WTC11 (cell line): ENCODE data around the gene NOS3. TPM values are rescaled to one million over a fixed set of nuclear protein-coding genes. Genes with fewer than 3 reads are reported as not detected.

Source experiments
- ATAC-seq: fragments of 200-7000 bp; cut with Tn5 transposase; 2 replicates; pipeline ENCODE4 v1.10.0; 2021; ENCODE audit warnings: mild to moderate bottlenecking, moderate library complexity
- CTCF ChIA-PET: fragments of 300-600 bp; sonication (Branson Sonifier 250); formaldehyde crosslinking; loops from one replicate; lab custom pipeline; 2021; ENCODE audit warnings: antibody characterized with exemption; lab: Charles Lee
- POLR2A ChIA-PET: fragments of 350-600 bp; sonication (Branson Sonifier 250); formaldehyde crosslinking; loops from one replicate; lab custom pipeline; 2021; ENCODE audit warnings: antibody characterized with exemption; lab: Charles Lee
- DNase-seq: peaks from one replicate; pipeline ENCODE4 v3.0.0; 2021; ENCODE audit warnings: low spot score
- H3K27ac Mint-ChIP-seq: 2 replicates; pipeline ENCODE4 v1.8.0; 2021; ENCODE audit warnings: mixed read lengths
- H3K27me3 Mint-ChIP-seq: 2 replicates; pipeline ENCODE4 v1.8.0; 2021; ENCODE audit warnings: low read depth, mild to moderate bottlenecking, moderate library complexity, mixed read lengths
- H3K36me3 Mint-ChIP-seq: 2 replicates; pipeline ENCODE4 v1.8.0; 2021; ENCODE audit warnings: mixed read lengths
- H3K4me1 Mint-ChIP-seq: 2 replicates; pipeline ENCODE4 v1.8.0; 2022; ENCODE audit warnings: mixed read lengths
- H3K4me3 Mint-ChIP-seq: 2 replicates; pipeline ENCODE4 v1.8.0; 2021; ENCODE audit warnings: mild to moderate bottlenecking, moderate library complexity, mixed read lengths
- H3K9me3 Mint-ChIP-seq: 2 replicates; pipeline ENCODE4 v1.8.0; 2021; ENCODE audit warnings: mixed read lengths
- ARID4B ChIP-seq: sonication (generic); formaldehyde crosslinking; IDR thresholded peaks from 2 replicates; pipeline ENCODE4 v1.8.0; 2023; ENCODE audit warnings: missing genetic modification reagents, mild to moderate bottlenecking, borderline replicate concordance
- ATF3 ChIP-seq: sonication (generic); formaldehyde crosslinking; conservative IDR thresholded peaks from 2 replicates; pipeline ENCODE4 v1.8.1; 2022; ENCODE audit warnings: mild to moderate bottlenecking, missing genetic modification reagents
- CBFB ChIP-seq: sonication (generic); formaldehyde crosslinking; IDR thresholded peaks from 2 replicates; pipeline ENCODE4 v1.8.1; 2022; ENCODE audit warnings: mild to moderate bottlenecking, low read depth, missing genetic modification reagents
- CTCF ChIP-seq: fragments of 200-600 bp; IDR thresholded peaks from 2 replicates; pipeline ENCODE4 v1.8.0; 2022; ENCODE audit warnings: antibody characterized with exemption
- E2F1 ChIP-seq: sonication (generic); formaldehyde crosslinking; IDR thresholded peaks from 2 replicates; pipeline ENCODE4 v1.8.0; 2022; ENCODE audit warnings: mild to moderate bottlenecking, missing genetic modification reagents
- FOXP1 ChIP-seq: sonication (generic); formaldehyde crosslinking; IDR thresholded peaks from 2 replicates; pipeline ENCODE4 v1.8.0; 2022; ENCODE audit warnings: missing genetic modification reagents, mild to moderate bottlenecking, moderate library complexity, borderline replicate concordance
- OVOL2 ChIP-seq: fragments of 250-450 bp; sonication (Bioruptor Pico); IDR thresholded peaks from 2 replicates; pipeline ENCODE4 v1.9.0; 2021; ENCODE audit warnings: mild to moderate bottlenecking, borderline replicate concordance
- PRDM15 ChIP-seq: sonication (generic); formaldehyde crosslinking; IDR thresholded peaks from 2 replicates; pipeline ENCODE4 v1.8.0; 2022; ENCODE audit warnings: missing genetic modification reagents
- STAT6 ChIP-seq: sonication (generic); formaldehyde crosslinking; conservative IDR thresholded peaks from 2 replicates; pipeline ENCODE4 v1.8.1; 2023; ENCODE audit warnings: mild to moderate bottlenecking, low read depth, missing genetic modification reagents, moderate library complexity
- TCF7 ChIP-seq: sonication (generic); formaldehyde crosslinking; IDR thresholded peaks from 2 replicates; pipeline ENCODE4 v1.8.0; 2022; ENCODE audit warnings: mild to moderate bottlenecking, low read depth, missing genetic modification reagents, moderate library complexity
- ZNF219 ChIP-seq: sonication (generic); formaldehyde crosslinking; IDR thresholded peaks from 2 replicates; pipeline ENCODE4 v1.8.0; 2023; ENCODE audit warnings: missing genetic modification reagents, mild to moderate bottlenecking, borderline replicate concordance
- ZNF532 ChIP-seq: fragments of 250-450 bp; sonication (Bioruptor Pico); IDR thresholded peaks from 2 replicates; pipeline ENCODE4 v1.9.0; 2021; ENCODE audit warnings: mild to moderate bottlenecking, borderline replicate concordance
- total RNA-seq: library from RNA; stranded (reverse); gene quantifications from 3 replicates; pipeline ENCODE4 v1.2.3, GENCODE V29; 2021

NOS3 gene
- total RNA-seq, 1 experiment from 2014 or later: 6.6 TPM

- no peak for TF ChIP-seq ZNF532 (CRISPR knock-in tag)
These were observed 57.4 kb downstream of the NOS3 start, which contains the start of gene ASIC3 (continued) for GRCh38 chr7:151047976-151048815.

GRCh38 chr7:151048911-151049463 is 58.2 kb downstream of the NOS3 start:
- Mint-ChIP-seq H3K4me1 (0 out of 2 replicates have a peak, but pooled peaks cover 2% of the 10 kb centered on the region), H3K36me3 (no peaks in the 10 kb centered on the region), H3K27ac (no peak overlapping the region), H3K9me3 (no peaks in the 10 kb centered on the region), H3K27me3 (peaks cover 34% of the 10 kb centered on the region), H3K4me3 (no peak overlapping the region)
- CTCF ChIA-PET: interaction anchor here (0.9 to 4.2 kb wide), 5 partner anchors 16 to 75 kb away, joined by 3 to 34 read pairs (median 4); partner anchors contain the start of gene ABCB8
- DNase-seq (no peak), ATAC-seq (no peak)
- POLR2A ChIA-PET: no interaction called here
- TF ChIP-seq OVOL2: no peak
- TF ChIP-seq STAT6: no peak
- TF ChIP-seq ARID4B (CRISPR knock-in tag): no peak
- no peak for TF ChIP-seq CTCF
- TF ChIP-seq E2F1 (CRISPR knock-in tag): no peak
- TF ChIP-seq CBFB (CRISPR knock-in tag): no peak
- no peak for TF ChIP-seq TCF7 (CRISPR knock-in tag)
- TF ChIP-seq PRDM15 (CRISPR knock-in tag): no peak
- no peak for TF ChIP-seq FOXP1 (CRISPR knock-in tag)
- TF ChIP-seq ZNF219 (CRISPR knock-in tag): no peak
- TF ChIP-seq ATF3 (CRISPR knock-in tag): no peak
